DOHH2 (cell line): ENCODE data around the gene TSR1.

Experiments used
- H3F3A ChIP-seq: fragments of 200-600 bp; sonication (generic), shearing (Covaris generic); 2 replicates; pipeline ENCODE4 v1.6.0; 2016; ENCODE audit warnings: antibody characterized with exemption, mild to moderate bottlenecking; ENCODE audit not compliant: control insufficient read depth, insufficient read depth
- H3K27ac ChIP-seq: fragments of 200-600 bp; sonication (generic); 2 replicates; pipeline ENCODE4 v1.5.1; 2014; ENCODE audit warnings: low read depth, mild to moderate bottlenecking, low read length, moderate library complexity
- H3K27me3 ChIP-seq: fragments of 200-600 bp; sonication (generic); 2 replicates; pipeline ENCODE4 v1.6.1; 2014; ENCODE audit warnings: mild to moderate bottlenecking, low read length, mixed read lengths; ENCODE audit not compliant: control insufficient read depth
- H3K36me3 ChIP-seq: fragments of 200-600 bp; sonication (generic); 2 replicates; pipeline ENCODE4 v1.6.1; 2014; ENCODE audit warnings: mild to moderate bottlenecking, low read length, moderate library complexity, mixed read lengths; ENCODE audit not compliant: control insufficient read depth
- H3K4me1 ChIP-seq: fragments of 200-600 bp; sonication (generic); 2 replicates; pipeline ENCODE4 v1.6.1; 2014; ENCODE audit warnings: mild to moderate bottlenecking, low read length, mixed read lengths; ENCODE audit not compliant: control insufficient read depth
- H3K4me2 ChIP-seq: fragments of 200-600 bp; sonication (generic); 2 replicates; pipeline ENCODE4 v1.6.0; 2014; ENCODE audit warnings: mild to moderate bottlenecking, low read length, moderate library complexity
- H3K4me3 ChIP-seq: fragments of 200-600 bp; sonication (generic); 2 replicates; pipeline ENCODE4 v1.5.1; 2014; ENCODE audit warnings: mild to moderate bottlenecking, low read length, mixed read lengths
- H3K79me2 ChIP-seq: fragments of 200-600 bp; sonication (generic); 2 replicates; pipeline ENCODE4 v1.6.1; 2014; ENCODE audit warnings: mild to moderate bottlenecking, low read length, mixed read lengths; ENCODE audit not compliant: control insufficient read depth
- H3K9me2 ChIP-seq: fragments of 200-600 bp; sonication (generic); replicated peaks from 2 replicates; pipeline ENCODE4 v1.6.1; 2014; ENCODE audit warnings: mild to moderate bottlenecking, low read length, mixed read lengths; ENCODE audit not compliant: control insufficient read depth
- H3K9me3 ChIP-seq: fragments of 200-600 bp; sonication (generic); 2 replicates; pipeline ENCODE4 v1.6.1; 2014; ENCODE audit warnings: antibody characterized with exemption, low read length, mixed read lengths; ENCODE audit not compliant: control insufficient read depth, insufficient read depth
- H4K20me1 ChIP-seq: fragments of 200-600 bp; sonication (generic); 2 replicates; pipeline ENCODE4 v1.6.0; 2014; ENCODE audit warnings: low read depth, mild to moderate bottlenecking, antibody characterized with exemption, low read length, moderate library complexity; ENCODE audit not compliant: control insufficient read depth, insufficient read depth
- EZH2phosphoT487 ChIP-seq: fragments of 200-600 bp; sonication (generic); IDR thresholded peaks from 2 replicates; pipeline ENCODE4 v1.6.1; 2017; ENCODE audit warnings: borderline replicate concordance, mild to moderate bottlenecking, antibody characterized with exemption, low read length, moderate library complexity, mixed read lengths
- TF ChIP-seq, protein P1 (sequence below): fragments of 200-600 bp; sonication (generic); IDR thresholded peaks from one replicate; pipeline ENCODE4 v1.5.1; 2014; ENCODE audit warnings: antibody characterized with exemption, mild to moderate bottlenecking, low read depth, low read length; ENCODE audit not compliant: poor library complexity, severe bottlenecking

Gene TSR1

DNA sequence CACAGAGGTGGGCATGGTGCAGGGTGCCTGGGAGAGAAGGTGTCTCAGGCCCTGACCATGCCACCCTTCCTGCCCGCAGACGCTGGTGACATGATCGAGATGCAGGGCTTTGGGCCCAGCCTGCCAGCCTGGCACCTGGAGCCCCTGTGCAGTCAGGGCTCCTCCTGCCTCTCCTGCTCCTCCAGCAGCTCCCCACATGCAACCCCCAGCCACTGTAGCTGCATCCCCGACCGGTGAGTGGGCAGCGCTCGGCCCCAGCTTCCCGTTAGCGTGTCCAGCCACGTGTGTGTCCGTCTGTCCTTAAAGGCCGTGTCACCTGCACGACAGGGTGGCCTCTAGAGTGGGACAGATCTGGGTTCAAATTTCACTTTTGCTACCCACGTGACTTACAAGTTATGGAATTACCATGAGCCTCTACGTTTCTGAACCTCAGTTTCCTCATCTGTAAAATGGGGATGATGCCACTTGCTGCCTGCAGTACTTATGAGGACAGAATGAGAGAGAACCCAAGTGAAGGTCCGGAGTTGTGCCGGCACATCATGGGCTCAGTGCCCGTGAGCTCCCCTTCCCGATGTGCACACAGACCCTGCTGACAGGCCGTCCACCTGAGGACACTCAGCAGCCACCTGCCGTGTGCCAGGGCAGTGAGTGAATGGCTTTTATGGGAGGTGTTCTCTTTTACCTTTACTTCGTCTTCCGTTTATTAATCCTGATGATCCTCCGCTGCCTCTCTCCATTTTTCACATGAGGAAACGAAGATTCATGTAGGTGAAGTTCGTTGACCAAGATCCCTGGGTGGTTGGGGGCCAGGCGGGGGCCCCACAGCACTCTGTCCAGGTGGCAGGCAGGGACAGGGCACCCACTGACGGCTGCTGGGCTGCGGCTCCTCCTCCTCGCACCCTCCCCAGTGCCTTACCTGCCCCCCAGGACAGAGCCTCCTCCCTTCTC, 35.2 kb upstream of the TSR1 start:
- Histone ChIP-seq H3K36me3 (no peaks in the 10 kb centered on the region), H3K9me2 (no peaks in the 10 kb centered on the region), H3K4me1 (no peaks in the 10 kb centered on the region), H3K27me3 (no peaks in the 10 kb centered on the region), H4K20me1 (no peaks in the 10 kb centered on the region), H3K79me2 (no peaks in the 10 kb centered on the region), H3F3A (no peaks in the 10 kb centered on the region), H3K9me3 (no peaks in the 10 kb centered on the region), H3K4me2 (no peak overlapping the region), H3K27ac (no peak overlapping the region), H3K4me3 (no peak overlapping the region)
- no peak for TF ChIP-seq EZH2phosphoT487
- TF ChIP-seq, protein P1, sequence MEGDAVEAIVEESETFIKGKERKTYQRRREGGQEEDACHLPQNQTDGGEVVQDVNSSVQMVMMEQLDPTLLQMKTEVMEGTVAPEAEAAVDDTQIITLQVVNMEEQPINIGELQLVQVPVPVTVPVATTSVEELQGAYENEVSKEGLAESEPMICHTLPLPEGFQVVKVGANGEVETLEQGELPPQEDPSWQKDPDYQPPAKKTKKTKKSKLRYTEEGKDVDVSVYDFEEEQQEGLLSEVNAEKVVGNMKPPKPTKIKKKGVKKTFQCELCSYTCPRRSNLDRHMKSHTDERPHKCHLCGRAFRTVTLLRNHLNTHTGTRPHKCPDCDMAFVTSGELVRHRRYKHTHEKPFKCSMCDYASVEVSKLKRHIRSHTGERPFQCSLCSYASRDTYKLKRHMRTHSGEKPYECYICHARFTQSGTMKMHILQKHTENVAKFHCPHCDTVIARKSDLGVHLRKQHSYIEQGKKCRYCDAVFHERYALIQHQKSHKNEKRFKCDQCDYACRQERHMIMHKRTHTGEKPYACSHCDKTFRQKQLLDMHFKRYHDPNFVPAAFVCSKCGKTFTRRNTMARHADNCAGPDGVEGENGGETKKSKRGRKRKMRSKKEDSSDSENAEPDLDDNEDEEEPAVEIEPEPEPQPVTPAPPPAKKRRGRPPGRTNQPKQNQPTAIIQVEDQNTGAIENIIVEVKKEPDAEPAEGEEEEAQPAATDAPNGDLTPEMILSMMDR: no peak

- no peak for TF ChIP-seq EZH2phosphoT487
- Histone ChIP-seq H3K4me2 (no peak overlapping the region), H3K27me3 (no peaks in the 10 kb centered on the region), H3K36me3 (no peaks in the 10 kb centered on the region), H3K4me3 (no peak overlapping the region), H3K9me3 (no peaks in the 10 kb centered on the region), H4K20me1 (no peaks in the 10 kb centered on the region), H3K9me2 (no peaks in the 10 kb centered on the region), H3K79me2 (no peaks in the 10 kb centered on the region), H3F3A (no peaks in the 10 kb centered on the region), H3K27ac (no peak overlapping the region), H3K4me1 (no peaks in the 10 kb centered on the region)
These were observed 33.9 kb upstream of the TSR1 start for GRCh38 chr17:2370211-2370589.

DNA sequence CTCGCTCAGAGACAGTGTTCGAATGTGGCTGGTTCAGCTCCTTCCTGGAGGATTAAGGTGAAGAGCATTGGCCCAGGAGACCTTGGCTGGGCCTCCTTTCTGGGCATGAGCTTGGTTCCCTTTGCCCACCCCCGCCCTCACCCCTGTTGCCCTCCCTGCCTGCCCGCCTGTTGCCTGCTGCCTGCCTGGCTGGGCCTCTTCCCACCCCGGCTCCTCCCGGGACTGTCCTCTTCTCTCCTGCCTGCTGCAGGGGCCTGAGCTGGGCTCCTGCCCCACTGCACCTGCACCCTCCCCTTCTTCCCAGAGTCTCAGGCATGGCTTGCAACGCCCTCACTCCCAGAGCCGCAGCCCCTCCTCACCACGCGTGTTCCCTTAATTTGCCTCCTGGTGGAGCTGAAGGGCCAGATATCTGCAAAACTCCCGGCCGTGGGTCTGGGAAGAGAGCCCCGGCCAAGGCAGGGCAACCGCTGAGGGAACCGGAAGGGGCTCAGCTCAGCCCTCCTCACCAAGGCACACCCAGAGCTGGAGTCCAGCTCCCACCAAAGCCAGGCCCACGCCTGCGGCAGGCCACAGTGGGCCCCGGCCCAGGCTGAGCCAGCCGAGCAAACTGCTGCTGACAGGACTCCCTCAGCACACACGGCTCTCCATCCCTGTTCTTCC, 33.4 kb upstream of the TSR1 start:
- Histone ChIP-seq H3K4me3 (no peak overlapping the region), H3K4me2 (no peak overlapping the region), H3K79me2 (no peaks in the 10 kb centered on the region), H3K9me2 (no peaks in the 10 kb centered on the region), H3K36me3 (no peaks in the 10 kb centered on the region), H3F3A (no peaks in the 10 kb centered on the region), H3K4me1 (no peaks in the 10 kb centered on the region), H3K27ac (no peak overlapping the region), H4K20me1 (no peaks in the 10 kb centered on the region), H3K9me3 (no peaks in the 10 kb centered on the region), H3K27me3 (no peaks in the 10 kb centered on the region)
- TF ChIP-seq EZH2phosphoT487: no peak
- TF ChIP-seq, protein P1: no peak

DNA sequence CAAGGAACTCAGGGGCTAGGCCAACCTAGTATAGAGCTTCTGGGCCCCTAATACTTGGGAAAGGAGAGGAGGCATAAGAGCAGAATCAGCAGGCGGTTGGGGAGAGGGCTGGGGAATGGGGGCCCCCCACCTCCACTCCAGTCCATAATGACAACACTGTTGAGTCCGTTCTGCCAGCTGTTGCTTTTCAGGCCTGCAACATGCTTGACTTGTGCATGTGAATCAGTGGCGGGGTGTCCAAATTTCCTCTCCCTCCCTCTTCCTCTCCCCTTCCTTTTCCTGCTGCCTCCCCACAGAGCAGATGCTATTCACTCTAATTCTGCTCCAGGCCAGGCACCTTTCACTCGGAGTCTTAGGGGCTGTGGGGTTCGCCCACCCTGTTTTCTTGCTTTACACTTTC, 32.8 kb upstream of the TSR1 start:
- Histone ChIP-seq H3K4me2 (no peak overlapping the region), H4K20me1 (no peaks in the 10 kb centered on the region), H3K4me1 (no peaks in the 10 kb centered on the region), H3K27ac (no peak overlapping the region), H3K9me3 (no peaks in the 10 kb centered on the region), H3K79me2 (no peaks in the 10 kb centered on the region), H3K9me2 (no peaks in the 10 kb centered on the region), H3F3A (no peaks in the 10 kb centered on the region), H3K27me3 (no peaks in the 10 kb centered on the region), H3K4me3 (no peak overlapping the region), H3K36me3 (no peaks in the 10 kb centered on the region)
- TF ChIP-seq EZH2phosphoT487: no peak
- TF ChIP-seq, protein P1: no peak
